Measurements from ENCODE around the gene PPP1R7.
A peak's percentile ranks its signal among the peaks of the same experiment; 100 is the strongest.

The PPP1R7 gene

DNA sequence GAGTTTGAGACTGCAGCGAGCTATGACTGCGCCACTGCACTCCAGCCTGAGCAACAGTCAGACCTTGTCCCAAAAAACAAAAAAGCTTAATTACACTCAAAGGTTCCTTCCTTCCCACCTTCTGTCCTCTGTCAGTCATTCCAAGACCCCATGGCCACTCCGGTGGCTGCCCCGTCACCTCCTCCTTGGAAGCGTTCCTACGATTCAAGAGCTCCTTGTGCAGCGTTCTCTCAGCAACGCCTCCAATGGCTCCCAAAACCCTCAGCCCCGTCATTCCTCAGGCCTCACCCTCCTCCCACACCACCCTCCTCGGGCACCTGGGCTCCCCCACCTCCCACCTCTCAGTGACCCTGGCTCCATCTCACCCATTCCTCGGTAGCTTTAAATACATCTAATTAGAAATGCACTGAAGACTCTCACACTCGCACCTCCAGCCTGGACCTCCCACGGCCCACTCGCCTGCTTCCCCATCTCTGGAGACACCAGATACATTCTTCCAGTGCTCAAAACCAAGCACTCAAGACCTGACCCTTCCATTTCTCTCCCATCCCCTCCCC is 9.0 kb upstream of the PPP1R7 start:
- no peak for DNase-seq

DNA sequence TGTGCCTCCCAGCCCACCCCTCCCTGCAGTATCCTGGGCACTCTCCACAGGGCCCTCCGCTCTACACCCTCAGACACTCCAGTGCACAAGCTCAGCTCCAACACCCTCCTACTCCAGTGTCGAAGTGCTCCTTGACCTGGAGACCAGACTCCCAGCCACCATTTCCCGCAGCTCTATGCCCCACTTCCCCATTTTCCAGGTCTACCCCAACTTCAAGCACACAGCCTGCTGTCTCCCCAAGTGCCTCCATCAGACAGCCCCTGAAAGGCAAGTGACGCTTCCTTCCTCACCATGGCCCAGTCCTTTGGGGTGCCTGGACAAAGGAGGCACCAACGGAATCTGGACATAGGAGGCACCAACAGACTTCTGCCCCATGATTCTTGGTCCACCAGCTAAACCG is 8.2 kb upstream of the PPP1R7 start:
- no peak for DNase-seq

DNA sequence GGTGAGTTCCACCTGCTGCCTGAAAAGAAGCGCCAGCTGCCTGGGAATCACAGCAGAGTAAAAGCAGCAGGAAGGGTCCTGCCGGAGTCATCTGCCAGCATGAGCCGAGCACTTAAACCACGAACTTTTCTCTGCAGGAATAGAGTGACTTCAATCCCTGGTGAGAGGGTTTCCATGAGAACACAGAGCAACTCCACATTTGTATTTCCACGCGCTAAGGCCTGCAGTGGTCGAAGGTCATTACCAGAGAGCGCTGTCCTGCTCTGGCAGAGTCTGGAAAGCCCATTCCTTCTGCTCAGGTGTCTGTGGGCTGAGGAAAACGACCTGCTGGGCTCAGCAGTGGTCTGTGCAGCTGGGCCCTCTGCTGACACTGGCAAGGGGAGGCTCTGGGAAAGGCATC is 7.7 kb upstream of the PPP1R7 start:
- no peak for DNase-seq

DNA sequence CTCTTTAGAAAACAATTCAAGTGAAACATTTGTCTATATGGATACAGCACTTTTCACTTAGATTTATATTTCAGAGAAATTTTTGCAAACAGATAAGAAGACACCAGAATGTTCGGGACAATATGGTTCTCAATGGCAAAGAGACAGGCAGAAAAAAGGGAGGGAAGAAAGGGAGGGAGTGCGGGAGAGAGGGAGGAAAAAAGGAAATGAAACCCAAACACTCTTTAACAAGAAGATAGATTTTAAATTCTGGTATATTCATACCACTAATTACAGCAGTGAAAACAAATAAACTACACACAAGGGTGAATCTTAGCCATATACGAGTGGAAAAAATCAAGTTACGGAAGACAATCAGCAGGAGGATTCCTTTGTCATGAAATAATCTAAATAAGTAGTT is 4.0 kb upstream of the PPP1R7 start:
- DNase-seq: no peak

- no peak for DNase-seq
Observed at GRCh38 chr2:241147336-241147735, 2.9 kb upstream of the PPP1R7 start.

DNA sequence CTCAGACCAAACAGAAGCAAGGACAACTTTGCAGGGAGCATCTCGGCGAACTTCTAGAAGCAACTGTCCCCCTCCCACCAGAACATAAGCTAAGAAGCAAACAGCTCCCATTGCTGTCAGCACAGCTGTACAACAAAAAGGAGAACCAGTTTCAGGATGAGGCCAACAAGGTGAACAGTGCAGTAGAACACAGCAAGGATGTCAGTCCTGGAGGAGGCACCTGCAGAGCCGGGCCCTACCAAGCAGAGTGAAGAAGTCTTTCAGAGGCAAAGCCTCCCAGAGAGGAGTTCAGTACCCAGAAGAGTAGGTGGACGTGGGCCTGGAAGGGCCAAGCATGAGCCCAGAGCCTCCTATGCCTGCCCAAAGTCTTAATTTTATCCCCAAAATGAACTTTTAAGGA is 2.0 kb upstream of the PPP1R7 start:
- no peak for DNase-seq

GRCh38 chr2:241148891-241149674 is 1.2 kb upstream of the PPP1R7 start, which contains the start of gene PASK:
PASK (minus strand) TSS chr2:241149472; CDS start chr2:241143032, 6,440 bp downstream.
- DNase-seq: peak; percentile 95

DNA sequence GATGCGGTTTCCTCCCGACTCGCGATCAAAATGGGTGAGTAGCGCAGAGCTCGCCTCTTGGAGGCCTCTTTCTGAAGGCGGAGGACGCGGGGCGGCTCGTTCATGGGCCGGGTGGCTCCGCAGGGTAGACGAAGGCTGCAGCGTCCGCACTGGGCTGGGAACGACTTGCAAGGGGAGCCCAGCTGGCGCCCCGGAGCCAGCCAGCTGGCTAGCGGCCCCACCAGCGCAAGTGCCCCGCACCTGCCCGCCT is 667 bp upstream of the PPP1R7 start:
- no peak for DNase-seq

DNA sequence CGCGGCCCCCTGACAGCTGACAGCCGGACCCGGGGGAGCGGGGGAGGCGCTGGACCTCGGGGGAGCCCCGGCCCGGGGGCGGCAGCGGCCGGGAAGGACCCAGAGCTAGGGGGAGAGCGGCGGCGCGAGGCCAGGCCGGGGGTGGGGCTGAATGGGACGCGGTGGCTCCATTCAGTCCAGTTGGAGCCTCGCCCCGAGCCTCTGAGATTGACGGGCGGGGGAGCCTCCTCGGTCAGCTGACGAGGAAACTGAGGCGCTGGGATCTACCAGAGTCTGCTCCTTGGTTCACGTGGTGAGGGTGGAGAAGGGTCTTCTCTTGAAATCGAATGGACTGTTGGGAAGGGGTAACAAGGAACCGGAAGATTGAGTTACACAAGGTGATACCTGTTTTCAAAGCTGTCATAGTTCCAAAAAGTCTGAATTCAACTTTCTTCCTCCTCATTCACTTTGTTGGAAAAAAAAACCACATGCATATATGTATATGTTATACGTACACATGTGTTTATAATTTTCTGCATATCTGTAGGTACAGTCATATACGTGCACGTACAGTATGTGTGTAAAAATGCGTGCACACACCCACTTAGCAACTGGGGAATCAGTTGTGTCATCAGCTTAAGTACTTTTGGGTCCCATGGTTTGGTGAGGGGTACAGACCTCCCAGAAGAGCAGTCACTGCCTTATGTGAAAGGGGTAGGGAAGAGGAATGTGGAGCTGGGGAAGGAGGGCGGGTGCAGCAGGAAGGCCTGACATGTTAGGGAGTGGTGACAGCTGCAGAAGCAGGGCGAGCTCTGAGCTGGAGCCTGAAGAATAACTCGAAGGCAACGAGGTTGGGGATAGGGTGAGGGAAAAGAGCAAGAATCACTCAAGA is 628 bp downstream of the PPP1R7 start:
- no peak for DNase-seq

DNA sequence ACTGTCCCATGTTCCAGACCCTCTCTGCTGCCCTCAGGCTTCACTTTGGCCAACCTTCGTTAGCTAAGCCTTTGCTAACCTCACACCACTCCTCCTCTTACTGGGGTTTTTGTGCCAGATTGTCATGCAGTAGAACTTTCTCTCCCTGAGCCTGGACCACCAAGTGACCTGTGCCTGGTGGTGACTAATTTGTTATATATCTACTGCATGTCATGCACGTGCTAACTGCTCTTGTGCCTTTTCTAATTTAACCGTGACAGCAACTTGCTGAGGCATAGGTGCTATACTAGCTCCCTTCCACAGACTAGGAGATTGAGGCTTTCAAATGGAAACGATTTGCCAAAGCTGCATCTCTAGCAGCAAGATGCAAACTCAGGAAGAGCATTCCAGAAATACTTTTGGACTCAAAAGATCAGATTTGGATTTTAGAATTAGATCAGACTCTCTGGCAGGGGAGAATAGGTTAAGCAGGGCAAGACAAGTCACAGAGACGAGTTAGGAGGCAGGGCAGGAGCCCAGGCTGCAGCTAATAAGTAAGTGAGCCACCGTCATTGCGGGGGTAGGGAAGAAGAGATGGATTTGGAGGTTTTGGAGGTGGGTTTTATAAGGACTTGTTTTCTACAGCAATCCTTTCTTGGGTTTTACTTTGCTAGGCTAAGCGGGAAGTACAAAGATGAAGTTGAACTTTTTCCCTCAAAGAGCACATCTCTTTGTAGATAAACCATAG is 1.8 kb downstream of the PPP1R7 start:
- DNase-seq: no peak

DNA sequence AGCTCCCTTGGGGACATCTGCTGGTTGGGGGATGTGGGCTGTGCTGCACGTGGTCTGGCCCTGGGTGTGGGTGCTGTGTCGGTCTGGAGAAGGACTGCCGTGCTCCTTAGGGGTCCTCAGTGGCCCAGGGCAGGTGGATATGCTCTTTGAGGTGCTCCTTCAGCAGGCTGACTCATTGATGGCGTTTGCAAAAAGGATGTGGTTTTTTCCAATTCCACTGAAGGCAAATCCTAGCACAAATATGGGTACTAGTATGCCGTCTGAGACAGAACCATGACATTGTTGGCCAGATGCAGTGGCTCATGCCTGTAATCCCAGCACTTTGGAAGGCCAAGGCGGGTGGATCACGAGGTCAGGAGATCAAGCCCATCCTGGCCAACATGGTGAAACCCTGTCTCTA is 3.3 kb downstream of the PPP1R7 start:
- DNase-seq: no peak

DNA sequence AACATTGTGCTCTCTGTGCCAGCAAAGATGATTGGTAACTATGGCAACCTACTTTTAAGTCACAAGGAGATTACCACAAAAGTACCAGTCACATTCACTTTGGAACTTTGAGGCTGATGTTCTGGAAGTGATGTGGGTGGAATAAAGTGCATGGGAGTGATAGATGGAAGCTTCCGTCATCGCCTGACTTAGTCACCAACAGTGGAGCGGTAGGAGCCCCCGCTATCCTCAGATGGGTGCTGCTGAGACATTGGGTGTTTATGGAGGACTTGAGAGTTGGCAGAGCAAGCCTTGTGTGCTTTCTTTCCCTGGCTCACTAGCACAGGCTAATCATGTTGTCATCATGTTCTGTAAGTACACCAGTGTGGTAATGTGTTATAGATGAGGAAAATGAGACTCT is 4.6 kb downstream of the PPP1R7 start:
- DNase-seq: no peak

GRCh38 chr2:241155936-241156335 is 5.7 kb downstream of the PPP1R7 start:
- no peak for DNase-seq

DNA sequence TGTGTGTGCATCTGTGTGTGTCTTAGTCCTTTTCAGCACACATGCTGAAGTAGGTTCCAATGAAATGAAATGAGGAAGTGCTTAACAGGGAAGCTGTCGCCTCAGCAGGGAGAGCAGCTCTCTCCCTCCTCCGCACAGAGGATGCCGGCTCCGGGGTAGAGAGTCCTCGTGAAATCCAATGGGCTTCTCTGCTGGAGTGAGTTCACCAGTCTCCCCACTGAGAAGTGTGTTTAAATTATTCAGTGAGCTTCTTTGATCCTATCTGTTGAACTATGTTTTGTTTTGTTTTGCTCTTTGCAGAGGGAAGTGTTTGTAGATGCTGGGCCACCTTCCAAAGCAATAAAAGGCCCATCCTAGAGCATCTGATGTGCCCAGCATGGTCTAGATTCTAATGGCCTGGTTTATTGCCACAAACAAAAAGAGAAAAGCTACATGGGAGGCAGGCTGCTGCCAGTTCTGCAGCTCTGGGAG is 6.7 kb downstream of the PPP1R7 start:
- DNase-seq: no peak

DNA sequence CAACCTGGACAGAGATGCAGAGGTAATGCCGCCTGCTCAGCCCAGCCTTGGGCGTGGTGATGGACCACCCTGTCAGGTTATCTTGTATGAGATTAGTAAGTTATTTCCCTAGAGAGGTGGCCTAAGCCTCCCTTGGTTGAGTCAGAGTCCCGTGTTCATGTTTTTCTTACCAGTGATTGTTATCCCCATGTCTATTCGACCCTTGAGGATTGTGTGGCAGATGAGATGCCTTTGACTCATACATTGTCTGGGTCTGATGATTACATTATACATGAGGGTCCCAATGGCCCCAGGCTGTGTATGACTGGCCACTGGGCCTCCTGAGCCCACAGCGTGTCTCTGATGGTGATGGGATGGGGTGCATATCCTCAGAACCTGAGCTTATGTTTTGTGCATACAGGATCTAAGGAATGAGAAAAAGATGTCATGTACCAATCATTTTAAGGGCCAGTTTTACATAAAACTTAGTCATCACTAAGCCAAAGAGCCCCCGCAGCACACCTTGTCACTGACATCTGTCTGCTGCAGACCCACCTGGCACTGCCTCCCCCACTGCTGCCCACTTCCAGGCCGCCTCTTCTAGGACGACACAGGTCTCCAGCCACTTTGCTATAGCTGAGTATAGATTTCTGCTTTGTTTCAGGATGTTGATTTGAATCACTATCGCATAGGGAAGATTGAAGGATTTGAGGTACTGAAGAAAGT is 7.7 kb downstream of the PPP1R7 start:
- DNase-seq: no peak

GRCh38 chr2:241158546-241158900 is 8.3 kb downstream of the PPP1R7 start:
- DNase-seq: no peak

GRCh38 chr2:241159116-241159515 is 8.8 kb downstream of the PPP1R7 start:
- no peak for DNase-seq

- no peak for DNase-seq
Observed at GRCh38 chr2:241160318-241160717, 10.1 kb downstream of the PPP1R7 start.

DNA sequence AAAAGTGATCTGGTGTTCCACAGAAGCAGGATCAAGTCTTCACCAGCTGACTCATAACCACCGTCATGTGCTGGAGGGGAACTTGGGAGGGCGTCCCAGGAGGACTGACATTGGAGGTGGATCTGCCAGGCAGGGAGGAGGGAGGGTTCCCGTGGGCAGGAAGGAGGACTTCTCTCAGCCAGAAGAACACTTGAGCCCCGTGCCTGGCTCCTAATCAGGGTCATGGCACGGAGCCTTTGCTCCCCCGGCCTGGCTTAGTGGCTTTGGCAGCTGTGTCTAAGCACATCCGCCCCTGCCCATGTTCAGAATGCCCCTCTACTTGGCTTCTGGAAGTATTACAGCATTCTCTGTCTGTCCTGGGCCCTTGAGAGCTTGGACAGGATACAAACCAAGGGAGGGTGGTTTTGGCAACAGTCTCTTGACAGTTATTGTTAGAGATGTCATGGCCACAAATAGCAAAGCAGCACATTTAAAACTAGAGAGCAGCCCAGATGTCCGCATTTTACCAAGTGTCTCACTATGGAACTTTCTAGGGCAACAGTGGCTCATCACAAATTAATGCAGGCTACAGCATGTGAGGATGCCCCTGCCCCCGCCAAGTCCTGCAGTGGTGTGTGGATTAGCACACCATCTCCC is 11.5 kb downstream of the PPP1R7 start:
- DNase-seq: no peak

DNA sequence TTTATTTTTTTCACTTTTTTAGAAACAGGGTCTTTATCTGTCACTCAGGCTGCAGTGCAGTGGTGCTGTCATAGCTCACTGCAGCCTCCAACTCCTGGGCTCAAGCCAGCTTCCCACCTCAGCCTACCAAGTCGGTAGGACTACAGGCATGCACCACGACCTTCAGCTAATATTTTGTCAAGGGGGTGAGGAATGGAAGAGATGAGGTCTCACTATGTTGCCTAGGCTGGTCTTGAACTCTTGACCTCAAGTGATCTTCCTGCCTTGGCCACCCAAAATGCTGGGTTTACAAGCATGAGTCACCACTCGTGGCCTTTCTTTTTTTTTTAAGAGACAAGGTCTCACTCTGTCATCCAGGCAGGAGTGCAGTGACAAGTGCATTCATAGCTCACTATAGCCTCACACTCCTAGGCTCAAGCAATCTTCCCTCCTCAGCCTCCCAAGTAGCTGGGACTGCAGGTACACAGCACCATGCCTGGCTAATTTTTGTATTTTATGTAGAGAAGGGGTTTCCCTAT is 13.4 kb downstream of the PPP1R7 start:
- DNase-seq: no peak

DNA sequence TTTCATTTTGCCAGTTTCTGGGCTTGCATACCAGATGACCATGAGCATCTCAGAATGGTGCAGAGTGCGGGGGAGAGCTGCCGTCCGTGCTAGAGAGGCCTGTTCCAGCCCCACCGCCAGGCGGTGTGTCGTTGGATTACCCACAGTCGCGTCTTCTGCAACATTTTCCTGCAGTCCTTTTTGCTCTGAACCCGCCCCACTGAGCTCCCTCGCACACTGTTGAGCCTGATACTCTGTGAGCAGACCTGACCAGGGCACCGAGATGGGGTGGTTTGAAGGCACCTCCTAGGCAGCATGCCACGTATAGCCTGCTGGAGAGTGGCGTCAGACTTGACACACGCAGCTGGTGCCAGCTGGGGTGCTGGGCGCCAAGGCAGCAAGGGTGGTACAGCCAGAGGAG is 18.1 kb downstream of the PPP1R7 start:
- DNase-seq: no peak

GRCh38 chr2:241173557-241173956 is 23.3 kb downstream of the PPP1R7 start:
- no peak for DNase-seq

All from retina (tissue), 1 donor.